Dermis blood vessel endothelial cell (primary cell): ENCODE measurements around the gene HSBP1L1. TPM values are rescaled to one million over a fixed set of nuclear protein-coding genes. Genes with fewer than 3 reads are reported as not detected.

Experiments
- DNase-seq: peaks from one replicate; pipeline ENCODE4 v3.0.0; 2010
- total RNA-seq: library from RNA; depleted of rRNA; stranded (reverse); fragments of >200 nt; gene quantifications from 2 replicates; pipeline ENCODE4 v1.2.3, GENCODE V29; 2014

The HSBP1L1 gene
- total RNA-seq, 1 donor from 2014 or later = 10.9 TPM

- peak; percentile 15 for DNase-seq
Observed at GRCh38 chr18:79930020-79930642, 34.3 kb upstream of the HSBP1L1 start.

GRCh38 chr18:79931475-79931874, 33.0 kb upstream of the HSBP1L1 start:
- DNase-seq = no peak

- no peak for DNase-seq
Observed at GRCh38 chr18:79932907-79933306, 31.5 kb upstream of the HSBP1L1 start.

GRCh38 chr18:79933765-79934164, 30.7 kb upstream of the HSBP1L1 start:
- DNase-seq = peak; percentile 61

GRCh38 chr18:79934311-79935097, 29.9 kb upstream of the HSBP1L1 start:
- no peak for DNase-seq

GRCh38 chr18:79935098-79935480, 29.4 kb upstream of the HSBP1L1 start:
- no peak for DNase-seq

GRCh38 chr18:79935499-79935898, 28.9 kb upstream of the HSBP1L1 start:
- DNase-seq = no peak

GRCh38 chr18:79935925-79936324, 28.5 kb upstream of the HSBP1L1 start:
- DNase-seq = no peak

GRCh38 chr18:79936641-79937040, 27.8 kb upstream of the HSBP1L1 start:
- DNase-seq = no peak

GRCh38 chr18:79937103-79937860, 27.2 kb upstream of the HSBP1L1 start:
- no peak for DNase-seq

- DNase-seq = no peak
Observed at GRCh38 chr18:79938196-79938595, 26.2 kb upstream of the HSBP1L1 start.

- no peak for DNase-seq
Observed at GRCh38 chr18:79939096-79939495, 25.3 kb upstream of the HSBP1L1 start.

- DNase-seq = no peak
Observed at GRCh38 chr18:79940126-79940813, 24.2 kb upstream of the HSBP1L1 start.

- no peak for DNase-seq
Observed at GRCh38 chr18:79940814-79941472, 23.5 kb upstream of the HSBP1L1 start.

- DNase-seq = no peak
Observed at GRCh38 chr18:79941473-79942119, 22.8 kb upstream of the HSBP1L1 start.

GRCh38 chr18:79942211-79942610, 22.2 kb upstream of the HSBP1L1 start:
- no peak for DNase-seq

- no peak for DNase-seq
Observed at GRCh38 chr18:79942786-79943607, 21.4 kb upstream of the HSBP1L1 start.

GRCh38 chr18:79943608-79944125, 20.8 kb upstream of the HSBP1L1 start:
- DNase-seq = no peak

GRCh38 chr18:79944126-79944731, 20.2 kb upstream of the HSBP1L1 start:
- no peak for DNase-seq

- DNase-seq = no peak
Observed at GRCh38 chr18:79944746-79945117, 19.7 kb upstream of the HSBP1L1 start.
